RWPE1 (cell line): ENCODE results near the gene ST8SIA4.

Source experiments
- CTCF ChIA-PET: fragments of 350-600 bp; sonication (Branson Sonifier 250); formaldehyde crosslinking; extraction: SDS; loops from one replicate; lab custom pipeline; 2021; lab: Yijun Ruan, JAX
- POLR2A ChIA-PET: fragments of 400-600 bp; formaldehyde crosslinking; extraction: SDS; loops from one replicate; lab custom pipeline; 2020; ENCODE audit warnings: antibody characterized with exemption; ENCODE audit not compliant: low non-redundant PET; lab: Yijun Ruan, JAX
- DNase-seq: peaks from one replicate; pipeline ENCODE4 v3.0.0; 2012; ENCODE audit warnings: low spot score
- H3K27ac ChIP-seq: fragments of 450-650 bp; 2 replicates; pipeline ENCODE4 v1.5.1; 2017
- TF ChIP-seq, protein P1 (sequence below): fragments of 450-650 bp; conservative IDR thresholded peaks from 2 replicates; pipeline ENCODE4 v1.5.1; 2017; ENCODE audit warnings: low read depth, mild to moderate bottlenecking

ST8SIA4 gene

GRCh38 chr5:100852988-100853449 is 50.1 kb downstream of the ST8SIA4 start:
- ChIA-PET POLR2A (no interaction called here), CTCF (interaction anchor here (0.6 kb wide), 1 partner anchor 28 kb away, joined by 3 read pairs; no protein-coding TSS in a partner anchor)
- no peak overlapping the region for H3K27ac ChIP-seq
- DNase-seq: no peak
- TF ChIP-seq, protein P1, sequence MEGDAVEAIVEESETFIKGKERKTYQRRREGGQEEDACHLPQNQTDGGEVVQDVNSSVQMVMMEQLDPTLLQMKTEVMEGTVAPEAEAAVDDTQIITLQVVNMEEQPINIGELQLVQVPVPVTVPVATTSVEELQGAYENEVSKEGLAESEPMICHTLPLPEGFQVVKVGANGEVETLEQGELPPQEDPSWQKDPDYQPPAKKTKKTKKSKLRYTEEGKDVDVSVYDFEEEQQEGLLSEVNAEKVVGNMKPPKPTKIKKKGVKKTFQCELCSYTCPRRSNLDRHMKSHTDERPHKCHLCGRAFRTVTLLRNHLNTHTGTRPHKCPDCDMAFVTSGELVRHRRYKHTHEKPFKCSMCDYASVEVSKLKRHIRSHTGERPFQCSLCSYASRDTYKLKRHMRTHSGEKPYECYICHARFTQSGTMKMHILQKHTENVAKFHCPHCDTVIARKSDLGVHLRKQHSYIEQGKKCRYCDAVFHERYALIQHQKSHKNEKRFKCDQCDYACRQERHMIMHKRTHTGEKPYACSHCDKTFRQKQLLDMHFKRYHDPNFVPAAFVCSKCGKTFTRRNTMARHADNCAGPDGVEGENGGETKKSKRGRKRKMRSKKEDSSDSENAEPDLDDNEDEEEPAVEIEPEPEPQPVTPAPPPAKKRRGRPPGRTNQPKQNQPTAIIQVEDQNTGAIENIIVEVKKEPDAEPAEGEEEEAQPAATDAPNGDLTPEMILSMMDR: no peak

DNA sequence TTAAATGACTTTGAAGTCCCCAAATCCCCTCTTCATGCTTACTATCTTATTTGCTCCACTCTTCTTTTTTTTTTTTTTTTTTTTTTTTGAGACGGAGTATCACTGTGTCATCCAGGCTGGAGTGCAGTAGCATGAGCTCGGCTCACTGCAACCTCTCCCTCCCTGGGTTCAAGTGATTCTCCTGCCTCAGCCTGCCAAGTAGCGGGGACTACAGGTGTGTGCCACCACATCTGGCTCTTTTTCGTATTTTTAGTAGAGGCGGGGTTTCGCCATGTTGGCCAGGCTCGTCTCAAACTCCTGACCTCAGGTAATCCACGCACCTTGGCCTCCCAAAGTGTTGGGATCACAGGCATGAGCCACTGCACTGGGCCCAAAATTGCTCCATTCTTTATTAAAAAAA is 51.0 kb downstream of the ST8SIA4 start:
- DNase-seq: no peak
- no peak overlapping the region for H3K27ac ChIP-seq
- CTCF ChIA-PET: no interaction called here
- TF ChIP-seq, protein P1: no peak
- POLR2A ChIA-PET: no interaction called here

- POLR2A ChIA-PET: no interaction called here
- TF ChIP-seq, protein P1: no peak
- no peak for DNase-seq
- CTCF ChIA-PET: no interaction called here
- H3K27ac ChIP-seq: no peak overlapping the region
Observed at GRCh38 chr5:100846772-100847171, 56.3 kb downstream of the ST8SIA4 start.

GRCh38 chr5:100842080-100842479 is 61.0 kb downstream of the ST8SIA4 start:
- ChIA-PET POLR2A (no interaction called here), CTCF (interaction anchor here (0.6 kb wide), 2 partner anchors 25 to 51 kb away, joined by 5 read pairs; no protein-coding TSS in a partner anchor)
- no peak for DNase-seq
- H3K27ac ChIP-seq: no peak overlapping the region
- TF ChIP-seq, protein P1: no peak

- POLR2A ChIA-PET: no interaction called here
- DNase-seq: no peak
- CTCF ChIA-PET: interaction anchor here (0.6 kb wide), 1 partner anchor 25 kb away, joined by 5 read pairs; no protein-coding TSS in a partner anchor
Observed at GRCh38 chr5:100841358-100842076, 61.6 kb downstream of the ST8SIA4 start.

GRCh38 chr5:100840789-100841188 is 62.3 kb downstream of the ST8SIA4 start:
- ChIA-PET POLR2A (no interaction called here), CTCF (no interaction called here)
- DNase-seq: no peak
- H3K27ac ChIP-seq: no peak overlapping the region
- TF ChIP-seq, protein P1: no peak

More at GRCh38 chr5:100841358-100842076, 61.6 kb downstream of the ST8SIA4 start:
- no peak overlapping the region for H3K27ac ChIP-seq
- TF ChIP-seq, protein P1: no peak
